ENCODE data around the gene NKAIN2. TPM values are rescaled to one million over a fixed set of nuclear protein-coding genes. Genes with fewer than 3 reads are reported as not detected.

NKAIN2 gene
- total RNA-seq, 1 experiment from 2014 or later = not detected

GRCh38 chr6:123940551-123940950 lies 136.9 kb downstream of the NKAIN2 start:
- no peaks in the 10 kb centered on the region for H3K9me2 ChIP-seq (ENCODE audit: insufficient read depth)
- H3K4me1 ChIP-seq (ENCODE audit: control insufficient read depth in 1 of 2, insufficient read depth in 2 of 2, low read length in 2 of 2) = no peaks in the 10 kb centered on the region
- ChIA-PET RAD21 (ENCODE audit: low non-redundant PET in 1 of 2, low total read pairs in 2 of 2, uncharacterized antibody in 2 of 2, unreplicated experiment in 2 of 2) (no interaction called here), POLR2A (no interaction called here), CTCF (no interaction called here)
- TF ChIP-seq SRF (IDR thresholded peaks at IDR 0.05; ENCODE audit: low read depth) (no peak), TCF7L2 (IDR thresholded peaks at IDR 0.05; ENCODE audit: borderline replicate concordance, extremely low read depth, insufficient read depth, insufficient read length) (no peak), EZH2phosphoT487 (IDR thresholded peaks at IDR 0.05; ENCODE audit: borderline replicate concordance) (no peak), EZH2 (IDR thresholded peaks at IDR 0.05) (no peak), MAX (IDR thresholded peaks at IDR 0.05) (no peak), ZFX (IDR thresholded peaks at IDR 0.05) (no peak), ZNF274 (IDR thresholded peaks at IDR 0.05; ENCODE audit: low read depth, low read length) (no peak), SIN3A (IDR thresholded peaks at IDR 0.05; ENCODE audit: low read depth) (no peak), SP1 (IDR thresholded peaks at IDR 0.05; ENCODE audit: low read depth) (no peak), FOSL1 (IDR thresholded peaks at IDR 0.05; ENCODE audit: low read depth) (no peak), RAD21 (IDR thresholded peaks at IDR 0.05; ENCODE audit: low read depth) (no peak), ZBTB33 (IDR thresholded peaks at IDR 0.05; ENCODE audit: extremely low read depth, insufficient replicate concordance, low read length) (no peak), CTCF (IDR thresholded peaks at IDR 0.05 in 2 of 3, conservative IDR thresholded peaks at IDR 0.05 in 1 of 3; ENCODE audit: borderline replicate concordance in 1 of 3, insufficient read depth in 1 of 3, low read depth in 2 of 3, low read length in 2 of 3) (no peak)
- DNase-seq (ENCODE audit: low read depth, low spot score) (no peak), ATAC-seq (no peak)
- H3K36me3 ChIP-seq (ENCODE audit: control insufficient read depth in 1 of 2, insufficient read depth in 2 of 2, low read length in 2 of 2) = no peaks in the 10 kb centered on the region
- no peaks in the 10 kb centered on the region for H4K20me1 ChIP-seq (ENCODE audit: insufficient read depth)
- no peaks in the 10 kb centered on the region for H3K79me2 ChIP-seq (ENCODE audit: insufficient read depth, low read length)
- BruUV-seq (replicated peaks) = no TSS peak
- no peak overlapping the region for H3K4me2 ChIP-seq (ENCODE audit: low read length)
- H2AFZ ChIP-seq (ENCODE audit: low read depth, low read length, poor library complexity, severe bottlenecking) = no peak overlapping the region
- no peak overlapping the region for H3K4me3 ChIP-seq (replicated peaks in 1 of 2; ENCODE audit: low read depth in 1 of 2, low read length in 2 of 2)
- no peak overlapping the region for H3K27ac ChIP-seq (ENCODE audit: low read depth, low read length)
- intact Hi-C loops (cut with micrococcal nuclease) = no loop called here
- no peaks in the 10 kb centered on the region for H3K9me3 ChIP-seq (ENCODE audit: control insufficient read depth in 1 of 2, insufficient read depth in 1 of 2, low read depth in 1 of 2, low read length in 2 of 2)
- H3K9ac ChIP-seq (ENCODE audit: low read length) = no peak overlapping the region
- H3K27me3 ChIP-seq (ENCODE audit: insufficient read depth, low read length) = no peaks in the 10 kb centered on the region
